DMS153 treated with DMSO at 0.1 percent for 48 hours (cell line): ENCODE results near the gene MRPS33.
"Not testable (repeated sequence)": the region's sequence is repeated elsewhere in the genome, so short reads cannot be mapped to it uniquely, and the experiment has no call there.

ENCODE experiments used
- DNase-seq: peaks from one replicate; lab custom pipeline; 2025; ENCODE audit not compliant: unreplicated experiment; lab: John Stamatoyannopoulos, UW

Gene MRPS33

GRCh38 chr7:141014524-141015395 lies at the start of gene MRPS33:
MRPS33 (minus strand) TSS chr7:141014952; CDS start chr7:141010633, 4,319 bp downstream.
- DNase-seq, result peak; percentile 97

GRCh38 chr7:141057788-141058187 lies 43.0 kb upstream of the MRPS33 start:
- DNase-seq, result no peak

GRCh38 chr7:141055146-141055545 lies 40.4 kb upstream of the MRPS33 start:
- no peak for DNase-seq

GRCh38 chr7:141053626-141054025 lies 38.9 kb upstream of the MRPS33 start:
- DNase-seq, result peak; percentile 60

- DNase-seq, result no peak
These were observed 31.3 kb upstream of the MRPS33 start for GRCh38 chr7:141045842-141046620.

- no peak for DNase-seq
These were observed 30.5 kb upstream of the MRPS33 start for GRCh38 chr7:141045126-141045841.

GRCh38 chr7:141043616-141044015 lies 28.9 kb upstream of the MRPS33 start:
- no peak for DNase-seq

GRCh38 chr7:141042222-141043193 lies 27.8 kb upstream of the MRPS33 start:
- DNase-seq, result no peak

- no peak for DNase-seq
These were observed 24.6 kb upstream of the MRPS33 start for GRCh38 chr7:141039376-141039775.

- DNase-seq, result not testable (repeated sequence)
These were observed 23.3 kb upstream of the MRPS33 start for GRCh38 chr7:141038100-141038499.

GRCh38 chr7:141032539-141033323 lies 18.0 kb upstream of the MRPS33 start:
- not testable (repeated sequence) for DNase-seq

GRCh38 chr7:141028767-141029166 lies 14.0 kb upstream of the MRPS33 start:
- no peak for DNase-seq

- no peak for DNase-seq
These were observed 12.3 kb upstream of the MRPS33 start for GRCh38 chr7:141027043-141027442.

- no peak for DNase-seq
These were observed 9.9 kb upstream of the MRPS33 start for GRCh38 chr7:141024668-141025067.

- DNase-seq, result no peak
These were observed 8.5 kb upstream of the MRPS33 start for GRCh38 chr7:141023295-141023694.

- DNase-seq, result no peak
These were observed 2.8 kb upstream of the MRPS33 start for GRCh38 chr7:141017555-141017954.

- no peak for DNase-seq
These were observed 1.6 kb upstream of the MRPS33 start for GRCh38 chr7:141016349-141016748.

- DNase-seq, result no peak
These were observed 628 bp downstream of the MRPS33 start for GRCh38 chr7:141014125-141014523.

GRCh38 chr7:141013345-141013715 lies 1.4 kb downstream of the MRPS33 start:
- DNase-seq, result no peak
